Osteoblast (primary cell): ENCODE data around the gene CEMP1. TPM values are rescaled to one million over a fixed set of nuclear protein-coding genes. Genes with fewer than 3 reads are reported as not detected.
"Not testable (repeated sequence)": the region's sequence is repeated elsewhere in the genome, so short reads cannot be mapped to it uniquely, and the experiment has no call there.

Experiments used
- DNase-seq: peaks from one replicate; pipeline ENCODE4 v3.0.0; 2011; ENCODE audit warnings: low spot score, mixed read lengths; ENCODE audit not compliant: insufficient read length; ENCODE audit errors: missing footprints
- H2AFZ ChIP-seq: 2 replicates; pipeline ENCODE4 v1.6.0; 2011; ENCODE audit warnings: mild to moderate bottlenecking, low read length
- H3K27ac ChIP-seq: 2 replicates; pipeline ENCODE4 v1.5.1; 2011; ENCODE audit warnings: mild to moderate bottlenecking, low read depth, low read length, moderate library complexity
- H3K27me3 ChIP-seq: 2 replicates; pipeline ENCODE4 v1.6.0; 2012; ENCODE audit warnings: mild to moderate bottlenecking, control low read depth, inconsistent platforms, low read length, moderate library complexity; ENCODE audit not compliant: insufficient read depth
- H3K36me3 ChIP-seq: 2 replicates; pipeline ENCODE4 v1.5.1; 2011; ENCODE audit warnings: mild to moderate bottlenecking, low read length, control low read depth, moderate library complexity; ENCODE audit not compliant: insufficient read depth
- H3K4me1 ChIP-seq: 2 replicates; pipeline ENCODE4 v1.5.1; 2011; ENCODE audit warnings: mild to moderate bottlenecking, low read length, control low read depth, moderate library complexity; ENCODE audit not compliant: insufficient read depth
- H3K4me2 ChIP-seq: 2 replicates; pipeline ENCODE4 v1.6.0; 2011; ENCODE audit warnings: mild to moderate bottlenecking, low read length; ENCODE audit not compliant: insufficient read depth
- H3K4me3 ChIP-seq: fragments of 200-600 bp; sonication (generic); 3 replicates; pipeline ENCODE4 v1.5.1; 2012; ENCODE audit warnings: mild to moderate bottlenecking, low read length, inconsistent platforms; ENCODE audit not compliant: insufficient read depth
- H3K79me2 ChIP-seq: 2 replicates; pipeline ENCODE4 v1.6.0; 2012; ENCODE audit warnings: mild to moderate bottlenecking, low read length, control low read depth, inconsistent platforms; ENCODE audit not compliant: insufficient read depth
- H3K9me3 ChIP-seq: 2 replicates; pipeline ENCODE4 v1.5.1; 2011; ENCODE audit warnings: low read depth, low read length, control low read depth
- H4K20me1 ChIP-seq: 2 replicates; pipeline ENCODE4 v1.6.0; 2012; ENCODE audit warnings: mild to moderate bottlenecking, low read length, control low read depth; ENCODE audit not compliant: insufficient read depth
- CTCF ChIP-seq: IDR thresholded peaks from 2 replicates; pipeline ENCODE4 v1.5.1; 2011; ENCODE audit warnings: mild to moderate bottlenecking, low read depth, low read length, moderate library complexity; ENCODE audit errors: extremely low read depth
- total RNA-seq: library from RNA; depleted of rRNA; stranded (reverse); fragments of >200 nt; gene quantifications from 2 replicates; pipeline ENCODE4 v1.2.3, GENCODE V29; 2012

Gene CEMP1
- total RNA-seq = not detected in 2 replicates

GRCh38 chr16:2531371-2531695 lies at the start of gene CEMP1:
TSS of gene CEMP1 (minus strand) at chr16:2531408. CDS start at chr16:2531073, 335 bp downstream.
- TF ChIP-seq CTCF = no peak
- Histone ChIP-seq H3K27ac (peak within 1 kb of the TSS; percentile 72), H3K4me3 (peak within 1 kb of the TSS; percentile 87), H3K9me3 (no peaks in the 10 kb centered on the region), H2AFZ (peak within 1 kb of the TSS; percentile 80), H3K36me3 (peaks cover 24% of the 10 kb centered on the region), H3K4me1 (peaks cover 12% of the 10 kb centered on the region), H4K20me1 (peaks cover 10% of the 10 kb centered on the region), H3K79me2 (peaks cover 16% of the 10 kb centered on the region), H3K27me3 (no peaks in the 10 kb centered on the region), H3K4me2 (peak within 1 kb of the TSS; percentile 99)
- DNase-seq = peak; percentile 79

- H3K4me2 ChIP-seq, H3K4me3 ChIP-seq: not testable (repeated sequence)
Observed at GRCh38 chr16:2580818-2581217, 49.6 kb upstream of the CEMP1 start.

GRCh38 chr16:2580143-2580542 lies 48.9 kb upstream of the CEMP1 start:
- H3K4me1 ChIP-seq, H3K4me2 ChIP-seq, H2AFZ ChIP-seq, H3K27ac ChIP-seq, H3K79me2 ChIP-seq, H4K20me1 ChIP-seq, H3K4me3 ChIP-seq, DNase-seq, H3K36me3 ChIP-seq, H3K27me3 ChIP-seq, H3K9me3 ChIP-seq: not testable (repeated sequence)

More at GRCh38 chr16:2580818-2581217, 49.6 kb upstream of the CEMP1 start:
- not testable (repeated sequence) for DNase-seq, H3K36me3 ChIP-seq, H3K4me1 ChIP-seq, H3K27me3 ChIP-seq, H3K27ac ChIP-seq, H4K20me1 ChIP-seq, H3K9me3 ChIP-seq, H2AFZ ChIP-seq
- peaks cover 12% of the 10 kb centered on the region for H3K79me2 ChIP-seq

- not testable (repeated sequence) for H3K9me3 ChIP-seq, H4K20me1 ChIP-seq, H3K4me1 ChIP-seq, H3K4me2 ChIP-seq, H2AFZ ChIP-seq, H3K4me3 ChIP-seq, H3K36me3 ChIP-seq, H3K79me2 ChIP-seq, H3K27ac ChIP-seq, DNase-seq, H3K27me3 ChIP-seq
Observed at GRCh38 chr16:2578905-2579304, 47.7 kb upstream of the CEMP1 start.

- H3K27me3 ChIP-seq, H3K4me1 ChIP-seq, H3K9me3 ChIP-seq, H3K79me2 ChIP-seq, H4K20me1 ChIP-seq, H3K4me2 ChIP-seq, H3K36me3 ChIP-seq, H3K4me3 ChIP-seq, H3K27ac ChIP-seq, DNase-seq, H2AFZ ChIP-seq: not testable (repeated sequence)
Observed at GRCh38 chr16:2577044-2577443, 45.8 kb upstream of the CEMP1 start.

GRCh38 chr16:2575839-2576238 lies 44.6 kb upstream of the CEMP1 start:
- H3K27ac ChIP-seq, H4K20me1 ChIP-seq, H3K4me2 ChIP-seq, H3K9me3 ChIP-seq, H3K27me3 ChIP-seq, H3K4me1 ChIP-seq, H2AFZ ChIP-seq, H3K79me2 ChIP-seq, DNase-seq, H3K4me3 ChIP-seq, H3K36me3 ChIP-seq: not testable (repeated sequence)

GRCh38 chr16:2572704-2573103 lies 41.5 kb upstream of the CEMP1 start:
- H3K4me2 ChIP-seq, H3K27ac ChIP-seq, H4K20me1 ChIP-seq, DNase-seq, H3K27me3 ChIP-seq, H3K9me3 ChIP-seq, H3K4me3 ChIP-seq, H2AFZ ChIP-seq, H3K79me2 ChIP-seq, H3K4me1 ChIP-seq, H3K36me3 ChIP-seq: not testable (repeated sequence)

- not testable (repeated sequence) for H3K4me1 ChIP-seq, H3K36me3 ChIP-seq, H3K27me3 ChIP-seq, H3K79me2 ChIP-seq, H3K9me3 ChIP-seq, H3K4me3 ChIP-seq, H3K27ac ChIP-seq, H3K4me2 ChIP-seq, H4K20me1 ChIP-seq, DNase-seq, H2AFZ ChIP-seq
Observed at GRCh38 chr16:2568573-2568972, 37.4 kb upstream of the CEMP1 start.

- not testable (repeated sequence) for H4K20me1 ChIP-seq, H3K9me3 ChIP-seq, H2AFZ ChIP-seq, H3K27ac ChIP-seq, DNase-seq, H3K4me2 ChIP-seq, H3K4me3 ChIP-seq, H3K27me3 ChIP-seq, H3K79me2 ChIP-seq, H3K4me1 ChIP-seq, H3K36me3 ChIP-seq
Observed at GRCh38 chr16:2567506-2567905, 36.3 kb upstream of the CEMP1 start.
